HG03354 (cell line): ENCODE results near the gene TPPP2.

Experiments
- ATAC-seq: cut with Tn5 transposase; IDR thresholded peaks from one replicate; pipeline ENCODE4 v1.9.1; 2021; ENCODE audit warnings: mild to moderate bottlenecking; ENCODE audit not compliant: unreplicated experiment, poor library complexity, severe bottlenecking

TPPP2 gene

DNA sequence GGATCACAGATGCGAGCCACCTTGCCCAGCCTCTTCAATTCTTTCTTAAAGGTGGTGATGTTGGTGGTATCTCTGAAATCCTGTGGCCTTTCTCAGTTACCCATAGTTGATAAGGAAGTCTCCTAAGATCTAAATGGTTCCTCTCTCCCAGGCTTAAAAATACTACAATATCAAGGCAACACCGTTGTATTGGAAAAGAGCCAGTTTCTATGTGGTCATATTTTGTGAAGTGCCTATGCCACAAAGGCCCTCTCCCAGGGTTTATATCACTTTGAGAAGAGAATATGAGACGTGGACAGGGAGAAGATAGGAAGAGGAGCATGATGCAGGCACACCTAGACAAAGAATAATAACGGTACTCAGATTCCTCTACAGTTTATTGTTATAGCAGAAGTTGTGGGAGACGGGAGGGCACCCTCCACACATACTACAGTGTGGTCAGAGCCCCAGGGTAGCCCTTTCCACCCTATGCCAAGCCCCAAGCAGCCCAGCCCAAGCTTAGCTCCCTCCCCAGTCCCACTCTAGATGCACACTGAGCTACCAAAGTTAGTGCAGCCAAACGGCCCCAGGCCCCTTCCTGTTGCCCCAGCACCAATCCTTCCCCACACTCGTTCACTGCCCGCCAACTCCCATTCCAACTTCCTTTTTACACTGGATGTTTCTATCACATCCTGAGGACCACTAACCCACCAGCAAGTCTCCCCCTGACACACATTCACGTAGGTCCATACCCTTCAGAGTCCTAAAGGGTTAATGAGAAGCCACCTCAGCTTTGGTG lies 13.4 kb upstream of the TPPP2 start:
- no peak for ATAC-seq

DNA sequence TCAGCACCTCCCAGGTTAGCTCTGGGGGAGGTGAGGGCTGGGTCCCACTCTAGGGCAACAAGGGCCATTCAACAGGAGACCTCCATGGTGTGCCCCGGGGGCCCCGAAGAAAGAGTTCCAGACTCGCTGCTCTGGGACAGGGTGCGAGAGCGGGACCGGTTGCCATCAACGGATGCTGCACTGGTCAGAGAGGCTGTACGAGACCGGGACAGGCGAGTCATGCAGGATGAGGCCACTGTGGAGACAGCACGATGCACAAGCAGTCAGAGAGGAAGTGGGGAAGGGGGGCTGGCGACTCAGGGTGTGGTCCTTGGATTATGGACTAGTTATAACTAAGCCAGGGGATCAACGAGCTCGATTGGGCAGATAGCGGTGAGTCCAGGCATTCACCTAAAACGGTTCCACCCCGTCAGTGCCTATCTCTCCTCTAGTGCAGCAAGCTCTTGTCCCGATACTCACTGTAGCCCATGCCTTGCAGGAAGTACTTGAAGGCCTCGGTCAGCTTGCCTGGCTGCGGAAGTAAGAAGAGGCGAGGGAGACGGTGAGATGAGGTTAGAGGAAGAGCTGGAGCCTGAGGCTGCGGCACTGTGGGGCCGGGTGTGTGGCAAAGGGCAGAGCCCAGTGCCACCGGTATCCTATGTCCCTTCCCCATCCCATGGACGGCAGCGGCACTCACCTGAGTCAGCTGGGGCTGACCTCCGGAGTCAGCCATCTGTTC lies 12.3 kb upstream of the TPPP2 start:
- ATAC-seq: no peak

DNA sequence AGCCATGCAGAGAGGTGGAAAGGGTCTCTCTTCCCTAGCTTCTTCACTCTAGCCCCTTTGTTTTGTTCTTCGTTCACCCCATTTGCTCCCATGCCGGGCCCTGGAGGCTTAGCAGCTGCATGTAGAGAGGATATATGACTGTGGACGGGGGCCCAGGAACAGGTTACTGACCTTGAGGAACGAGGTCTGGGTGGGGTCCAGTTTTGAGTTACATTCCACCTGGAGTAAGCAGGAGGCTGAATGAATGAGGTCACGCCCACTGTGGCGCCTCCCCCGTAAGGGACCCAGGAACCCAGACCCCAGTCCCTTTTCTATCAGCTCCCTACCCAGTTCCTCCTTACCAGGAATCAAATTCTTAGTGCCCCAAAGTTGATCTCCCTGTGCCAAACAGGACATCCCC lies 11.7 kb upstream of the TPPP2 start:
- ATAC-seq: no peak

DNA sequence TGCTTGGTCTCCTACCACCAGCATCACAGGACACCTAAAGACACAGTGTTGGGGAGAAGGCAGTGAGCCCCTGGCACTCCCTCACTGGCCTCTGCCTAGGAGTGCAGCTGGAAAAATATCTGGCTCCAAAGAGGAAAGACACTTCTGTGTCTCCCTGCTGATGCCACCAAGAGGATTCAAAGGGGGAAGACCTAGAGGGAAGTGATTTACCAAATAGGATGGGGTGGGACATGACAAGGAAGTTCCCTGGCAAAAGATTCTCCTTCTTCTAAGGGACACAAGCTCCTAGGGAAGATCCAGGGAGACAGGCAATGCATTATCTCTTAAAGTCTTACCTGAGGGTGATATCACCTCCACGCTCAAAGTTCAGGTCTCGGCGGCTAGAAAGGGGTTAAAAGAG lies 11.2 kb upstream of the TPPP2 start:
- no peak for ATAC-seq

DNA sequence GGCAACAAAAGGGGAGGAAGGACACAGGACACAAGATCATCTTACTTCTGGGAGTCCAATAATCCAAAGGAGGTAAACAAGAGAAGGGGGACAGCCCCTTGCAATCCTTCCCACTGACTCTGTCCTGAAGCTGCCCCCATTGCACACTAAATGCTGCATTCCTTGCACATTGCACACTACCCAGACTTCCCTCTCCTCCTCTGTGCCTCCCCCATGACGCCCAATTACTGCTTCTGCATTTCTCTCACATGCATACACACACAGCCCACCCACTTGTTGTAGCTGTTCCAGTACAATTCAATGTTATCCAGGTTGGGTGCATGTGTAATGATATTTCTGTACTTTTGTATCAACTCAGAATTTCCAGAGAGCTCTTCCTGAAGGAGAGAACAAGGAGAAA lies 10.7 kb upstream of the TPPP2 start:
- ATAC-seq: no peak

DNA sequence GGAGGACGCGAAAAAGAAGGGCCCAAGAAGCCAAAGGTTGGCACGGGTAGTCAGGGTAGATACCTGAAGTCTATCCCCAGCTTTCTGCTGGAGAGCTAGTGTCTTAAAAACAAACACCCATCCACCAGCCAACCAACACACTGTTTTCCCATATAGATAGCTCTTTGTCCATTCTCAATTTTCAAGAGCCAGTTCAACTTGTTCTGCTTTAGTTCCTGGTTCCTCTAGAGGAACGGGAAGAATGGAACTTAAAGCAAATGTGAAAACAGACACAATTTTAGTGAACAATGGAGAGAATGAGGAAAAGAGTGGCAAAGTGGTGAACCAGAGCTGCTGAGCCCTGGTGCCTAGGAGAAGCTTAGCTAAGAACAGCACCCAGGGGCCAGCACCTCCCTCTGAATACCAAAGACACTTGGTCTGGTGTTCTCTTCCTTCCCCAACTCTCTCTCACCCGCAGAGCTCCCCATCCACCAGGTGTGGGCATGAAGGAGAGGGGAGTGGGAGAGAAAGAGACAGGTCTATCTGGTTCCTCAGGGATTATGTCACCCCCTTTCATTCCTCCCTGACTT lies 9.0 kb upstream of the TPPP2 start:
- no peak for ATAC-seq

DNA sequence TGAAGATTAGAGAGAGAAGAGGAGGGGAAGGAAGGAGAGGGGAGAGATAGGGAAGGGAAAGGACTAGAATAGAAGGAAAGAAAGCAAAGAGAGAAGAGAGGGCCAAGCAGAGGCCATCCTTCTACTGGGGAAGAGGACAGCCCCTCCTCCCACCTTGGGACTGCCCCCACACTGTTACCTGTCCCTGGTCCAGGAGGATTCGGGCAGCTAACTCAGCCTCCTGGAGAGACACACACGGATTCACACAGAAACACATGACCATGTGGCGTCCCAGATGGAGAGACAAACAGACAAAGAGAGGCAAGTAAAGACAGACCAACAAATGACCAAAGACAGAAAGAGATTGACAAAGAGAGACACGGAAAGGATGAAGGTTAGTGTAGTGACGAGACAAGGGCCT lies 7.3 kb upstream of the TPPP2 start:
- ATAC-seq: no peak

DNA sequence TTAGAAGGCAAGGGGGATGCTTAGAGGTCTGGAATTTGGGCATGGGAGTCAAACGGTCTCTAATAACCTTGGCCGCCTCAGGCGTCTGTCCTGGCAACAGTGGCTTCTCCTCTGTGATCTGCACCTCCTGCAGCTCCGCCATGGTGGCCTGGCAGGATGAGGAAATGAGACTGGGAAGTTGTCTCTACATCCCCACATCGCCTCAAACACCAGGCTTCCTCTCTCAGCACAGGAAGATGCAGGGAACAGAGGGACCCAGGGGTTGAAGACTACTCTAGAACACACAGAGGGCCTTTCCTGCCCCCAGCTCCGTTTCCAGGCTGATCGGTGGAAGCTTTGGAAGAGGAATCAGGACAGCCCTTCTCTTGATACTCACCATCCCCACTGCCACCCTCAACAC lies 6.8 kb upstream of the TPPP2 start:
- no peak for ATAC-seq

DNA sequence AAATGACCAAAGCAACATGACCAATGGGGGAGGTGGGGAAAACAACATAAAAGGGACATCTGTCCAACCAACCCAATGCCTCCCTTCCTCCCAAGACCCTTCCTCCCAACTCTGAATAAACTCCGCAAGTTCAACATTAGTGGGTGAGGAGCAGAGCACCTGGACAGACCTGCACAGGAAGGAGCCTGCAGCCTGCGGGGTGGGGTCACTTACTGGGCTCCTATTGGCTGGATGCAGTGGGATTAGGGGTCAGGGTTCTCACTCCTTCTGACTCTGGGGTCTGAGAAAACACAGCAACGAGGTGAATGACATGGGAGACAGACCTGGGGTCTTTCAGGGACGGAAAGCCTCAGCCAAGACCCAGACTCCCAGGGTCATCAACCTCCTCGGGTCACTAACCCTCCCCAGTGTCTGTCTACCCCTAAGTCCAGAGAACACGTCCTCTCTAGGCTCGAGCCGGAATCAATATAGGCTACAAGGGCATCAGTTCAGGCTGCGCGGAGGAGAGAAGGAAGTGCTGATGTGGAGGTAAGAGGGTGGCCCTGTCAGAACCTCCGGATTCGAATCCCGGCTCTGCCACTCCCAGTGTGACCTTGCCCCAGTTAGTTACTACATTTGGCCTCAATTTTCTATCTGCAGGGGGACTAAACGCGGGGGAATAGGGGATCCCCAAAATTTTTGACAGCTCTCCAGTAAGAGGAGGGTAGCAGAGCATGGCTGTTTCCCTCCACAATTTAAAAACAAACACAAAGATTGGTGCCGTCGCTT lies 6.0 kb upstream of the TPPP2 start:
- no peak for ATAC-seq

DNA sequence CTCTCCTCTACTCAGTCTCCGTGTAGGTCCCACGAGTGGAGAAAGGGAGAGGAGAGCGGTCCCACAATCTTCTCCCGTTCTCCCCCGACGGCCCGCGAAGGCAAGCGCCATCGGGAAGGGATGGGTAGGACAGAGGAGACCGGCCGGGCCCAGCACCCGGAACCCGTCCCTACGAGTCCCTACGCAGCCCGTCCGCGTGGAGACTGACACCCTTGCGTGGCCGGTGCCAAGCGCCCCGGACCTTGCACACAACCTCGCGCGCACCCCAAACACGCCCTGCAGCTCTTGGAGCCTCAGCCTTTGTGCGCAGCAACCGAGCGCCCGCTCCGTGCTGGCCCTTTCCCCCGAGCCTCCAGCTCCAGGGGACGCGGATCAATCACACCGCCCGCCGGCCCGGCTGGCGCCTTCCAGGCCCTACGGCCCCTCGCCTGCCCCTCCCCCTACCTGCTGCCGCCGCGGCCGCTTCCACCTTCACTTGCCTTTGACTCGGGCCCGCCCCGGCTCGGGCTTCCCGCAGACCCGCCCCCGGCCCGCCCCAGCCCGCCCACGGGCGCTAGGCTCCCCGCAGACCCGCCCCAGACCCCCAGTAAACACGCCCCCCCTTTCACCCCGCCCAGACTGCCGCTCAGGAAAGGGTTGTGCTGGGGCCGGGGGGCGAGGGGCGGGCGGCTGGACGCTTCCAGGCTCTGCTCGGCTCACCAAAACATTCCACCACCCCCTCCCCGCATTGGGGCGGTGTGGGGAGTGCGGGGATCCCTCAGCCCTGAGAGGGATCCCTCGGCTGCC lies 5.2 kb upstream of the TPPP2 start, which contains the start of gene NDRG2:
Gene NDRG2, minus strand, starts transcription at position 477 of the 786 bp plus-strand sequence. CDS start 1,746 bp downstream, outside the sequence.
- ATAC-seq: no peak

DNA sequence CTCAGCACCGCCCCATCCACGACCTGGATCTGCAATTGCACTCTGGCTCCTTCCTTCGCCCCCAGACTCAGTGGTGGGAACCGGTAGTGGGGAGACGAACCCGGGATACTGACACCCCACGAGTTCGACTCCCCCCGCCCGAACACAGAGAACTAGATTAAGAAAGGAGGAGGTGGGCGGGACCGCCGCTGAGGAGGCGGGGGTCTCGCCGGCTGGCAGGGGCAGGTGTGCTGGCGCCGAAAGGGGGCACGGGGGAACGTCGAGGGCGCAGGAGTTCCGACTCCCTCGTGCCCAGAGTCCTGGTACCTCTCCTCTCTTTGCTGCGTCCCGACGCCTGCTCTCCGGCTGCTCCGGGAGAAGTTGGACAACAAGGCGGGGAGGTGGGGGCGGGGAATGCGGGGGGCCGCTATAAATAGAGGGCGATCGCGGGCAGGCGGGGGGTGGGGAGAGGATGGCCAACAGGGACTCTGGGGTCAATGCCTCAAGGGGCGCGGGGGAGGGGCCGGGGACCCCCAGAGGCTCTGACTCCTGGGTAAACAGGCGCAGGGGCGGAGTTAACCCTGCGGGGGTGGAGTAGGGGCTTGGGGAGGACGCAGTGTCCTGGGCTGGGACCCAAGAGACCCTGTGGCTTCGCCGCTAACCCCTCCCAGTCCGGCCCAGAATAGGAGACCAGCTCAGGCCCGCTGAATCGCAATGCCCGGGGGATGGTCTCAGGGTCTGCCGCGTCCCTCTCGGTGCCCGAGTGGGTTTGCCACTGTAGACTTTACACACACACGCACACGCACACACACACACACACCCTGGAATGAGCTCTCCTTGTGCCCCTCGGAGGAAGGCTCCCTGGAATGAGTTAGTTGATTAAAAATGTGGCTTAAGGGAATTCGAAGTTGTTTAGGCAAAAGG lies 4.4 kb upstream of the TPPP2 start:
- ATAC-seq: no peak

DNA sequence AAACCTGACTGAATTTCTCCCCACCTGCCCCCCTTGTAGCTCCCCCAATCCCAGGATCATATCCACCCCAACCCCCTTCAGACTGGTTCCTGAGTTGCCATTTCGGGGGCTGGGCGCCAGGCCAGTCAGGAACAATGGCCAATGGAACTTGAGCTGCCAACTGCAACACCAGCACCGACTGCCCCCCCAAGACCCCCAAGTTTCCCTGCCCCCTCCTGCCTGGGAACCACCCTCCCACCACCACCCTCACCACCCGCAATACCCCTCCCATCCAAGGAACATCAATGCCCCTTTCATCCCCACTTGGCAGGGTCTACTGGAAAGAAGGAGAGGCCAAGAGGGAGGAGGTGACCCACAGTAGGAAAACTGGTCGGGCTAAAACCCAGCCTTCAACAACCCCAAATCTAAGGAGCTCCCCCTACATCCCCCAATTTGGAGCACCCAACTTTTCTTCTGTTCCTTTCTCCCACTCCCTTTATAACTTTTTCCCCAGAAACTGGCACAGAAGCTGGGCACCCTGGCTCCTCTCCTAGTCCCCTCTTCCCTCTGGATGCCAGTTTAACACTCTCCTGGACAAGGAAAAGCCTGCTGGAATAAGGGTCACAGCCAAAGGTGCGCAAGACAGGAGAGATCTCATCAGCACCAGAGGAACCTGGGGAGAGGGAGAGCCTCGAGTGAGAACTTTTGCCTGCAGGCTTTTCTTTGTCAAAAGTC lies 3.6 kb upstream of the TPPP2 start:
- no peak for ATAC-seq

DNA sequence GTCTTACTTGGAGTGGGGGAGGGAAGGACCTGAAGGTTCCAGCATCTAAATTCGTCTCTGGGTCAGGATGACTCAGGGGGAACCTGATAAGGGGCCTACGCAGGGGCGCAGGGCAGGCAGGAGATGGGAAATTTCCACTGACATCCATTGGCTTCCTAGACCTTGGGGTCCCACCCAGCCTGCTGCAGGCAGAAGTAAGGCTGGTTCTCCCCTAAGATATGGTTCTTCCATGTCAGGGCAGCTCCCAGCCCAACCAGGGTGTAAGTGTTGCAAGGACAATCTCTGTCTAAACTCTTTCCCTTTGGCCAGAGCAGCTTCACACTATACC lies 3.1 kb upstream of the TPPP2 start:
- no peak for ATAC-seq

DNA sequence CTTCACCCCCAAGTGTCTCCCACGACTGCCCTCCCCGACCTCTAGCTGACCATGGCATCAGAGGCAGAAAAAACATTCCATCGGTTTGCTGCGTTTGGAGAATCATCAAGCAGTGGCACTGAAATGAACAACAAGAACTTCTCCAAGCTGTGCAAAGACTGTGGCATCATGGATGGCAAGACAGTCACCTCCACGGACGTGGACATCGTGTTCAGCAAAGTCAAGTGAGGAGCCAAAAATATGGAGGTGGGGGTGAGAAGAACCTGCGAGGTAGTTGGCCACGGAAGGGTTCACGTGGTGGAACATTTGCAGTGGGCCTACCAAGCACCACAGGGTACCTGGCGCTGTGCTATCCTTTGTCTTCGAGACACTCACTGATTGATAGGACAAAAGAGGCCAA lies 514 bp downstream of the TPPP2 start:
- no peak for ATAC-seq

DNA sequence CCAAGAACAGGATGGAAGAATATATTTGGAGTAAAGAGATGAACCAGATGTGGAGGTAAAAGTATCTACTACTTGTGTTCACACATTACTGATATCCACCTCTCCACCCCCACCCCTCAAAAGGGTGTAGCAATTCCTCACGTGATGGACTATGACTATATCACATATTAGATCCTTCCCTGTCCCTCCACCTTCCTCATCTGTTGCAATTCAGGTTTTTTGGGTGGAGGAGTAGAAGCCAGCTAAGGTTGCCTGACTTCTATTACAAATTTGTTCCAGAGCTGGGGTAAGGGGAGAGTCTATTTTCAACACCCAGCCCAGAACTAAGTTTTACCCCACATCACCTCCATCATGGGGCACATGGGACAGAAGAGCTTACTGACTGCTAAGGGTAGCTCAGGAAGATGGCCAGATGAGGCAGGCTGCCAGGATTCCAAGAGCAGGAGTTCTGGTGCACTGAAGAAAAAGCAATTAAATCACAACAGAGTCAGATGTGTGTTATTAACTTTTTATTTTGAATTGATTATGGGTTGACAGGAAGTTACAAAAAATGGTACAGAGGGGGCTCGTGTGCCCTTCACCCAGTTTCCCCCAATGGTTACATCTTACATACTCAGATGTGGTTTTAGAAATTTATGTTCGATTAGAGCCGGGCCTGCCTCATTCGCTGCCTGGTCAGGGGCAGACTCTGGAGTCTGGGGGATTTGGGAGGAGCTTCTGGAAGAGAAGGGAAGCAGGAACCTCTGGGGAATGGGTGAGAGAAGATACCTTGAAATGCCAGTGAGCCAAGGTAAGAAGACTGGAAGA lies 2.5 kb downstream of the TPPP2 start:
- no peak for ATAC-seq

DNA sequence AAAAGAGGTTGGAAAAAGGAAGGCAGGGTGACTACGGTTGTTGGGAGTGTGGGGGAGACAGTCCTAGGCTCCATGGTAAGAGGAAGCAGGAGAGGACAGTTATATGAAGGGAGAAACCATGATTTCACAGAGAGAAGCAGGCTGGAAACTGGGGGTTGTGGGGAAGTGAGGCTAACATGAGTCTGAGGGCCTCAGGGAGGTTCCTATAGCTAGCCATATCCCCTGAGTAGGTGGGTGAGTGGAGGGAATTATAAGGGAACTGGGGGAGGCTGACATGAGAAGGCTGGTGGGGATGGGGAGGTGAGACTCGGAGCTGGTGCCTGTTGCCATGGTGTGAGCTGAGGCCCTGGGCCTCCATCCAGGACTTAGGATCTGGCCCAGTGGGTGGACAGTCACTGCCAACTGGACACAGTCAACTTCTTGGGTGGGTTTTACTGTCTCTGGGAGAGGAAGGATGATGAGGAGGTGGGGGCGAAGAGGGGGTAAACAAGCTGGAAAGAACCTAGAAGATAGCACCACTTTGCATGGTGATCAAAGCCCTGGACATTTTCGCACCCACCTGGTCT lies 3.2 kb downstream of the TPPP2 start:
- ATAC-seq: no peak

DNA sequence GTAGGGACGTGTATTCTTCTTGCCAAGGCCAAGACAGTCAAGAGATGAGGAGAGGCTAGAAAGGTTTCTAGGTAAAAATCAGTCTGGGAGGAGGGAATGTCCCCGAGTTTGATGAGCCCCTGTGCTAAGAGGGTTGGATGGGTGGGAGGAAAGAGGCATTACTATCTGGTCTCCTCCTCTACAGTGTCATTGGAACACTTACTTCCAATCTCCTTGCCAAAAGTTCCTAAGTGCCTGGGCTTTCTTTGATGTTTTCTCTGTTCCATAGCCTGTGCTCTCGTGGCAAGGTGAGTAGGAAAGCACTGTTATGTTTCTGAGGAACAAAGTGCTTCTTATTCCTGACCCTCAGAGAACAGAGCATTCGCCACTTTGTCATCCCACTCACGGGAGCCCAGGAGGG lies 4.7 kb downstream of the TPPP2 start, which contains the start of gene RNASE13:
Gene RNASE13, minus strand, starts transcription at position 101 of the 400 bp plus-strand sequence. CDS start 519 bp downstream, outside the sequence.
- no peak for ATAC-seq
